ENCODE measurements around the gene UGT1A8.
"Not testable (repeated sequence)": the region's sequence is repeated elsewhere in the genome, so short reads cannot be mapped to it uniquely, and the experiment has no call there.

Gene UGT1A8

GRCh38 chr2:233588400-233588799, 29.0 kb upstream of the UGT1A8 start:
- Mint-ChIP-seq H3K4me3 (no peak overlapping the region), H3K4me1 (peaks cover 11% of the 10 kb centered on the region), H3K36me3 (ENCODE audit: low read depth) (peaks cover 9% of the 10 kb centered on the region), H3K27ac (no peak overlapping the region), H3K9me3 (peaks cover 12% of the 10 kb centered on the region), H3K27me3 (ENCODE audit: low read depth, poor library complexity) (peaks cover 6% of the 10 kb centered on the region)
- DNase-seq = no peak
- TF ChIP-seq, protein P1, sequence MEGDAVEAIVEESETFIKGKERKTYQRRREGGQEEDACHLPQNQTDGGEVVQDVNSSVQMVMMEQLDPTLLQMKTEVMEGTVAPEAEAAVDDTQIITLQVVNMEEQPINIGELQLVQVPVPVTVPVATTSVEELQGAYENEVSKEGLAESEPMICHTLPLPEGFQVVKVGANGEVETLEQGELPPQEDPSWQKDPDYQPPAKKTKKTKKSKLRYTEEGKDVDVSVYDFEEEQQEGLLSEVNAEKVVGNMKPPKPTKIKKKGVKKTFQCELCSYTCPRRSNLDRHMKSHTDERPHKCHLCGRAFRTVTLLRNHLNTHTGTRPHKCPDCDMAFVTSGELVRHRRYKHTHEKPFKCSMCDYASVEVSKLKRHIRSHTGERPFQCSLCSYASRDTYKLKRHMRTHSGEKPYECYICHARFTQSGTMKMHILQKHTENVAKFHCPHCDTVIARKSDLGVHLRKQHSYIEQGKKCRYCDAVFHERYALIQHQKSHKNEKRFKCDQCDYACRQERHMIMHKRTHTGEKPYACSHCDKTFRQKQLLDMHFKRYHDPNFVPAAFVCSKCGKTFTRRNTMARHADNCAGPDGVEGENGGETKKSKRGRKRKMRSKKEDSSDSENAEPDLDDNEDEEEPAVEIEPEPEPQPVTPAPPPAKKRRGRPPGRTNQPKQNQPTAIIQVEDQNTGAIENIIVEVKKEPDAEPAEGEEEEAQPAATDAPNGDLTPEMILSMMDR (IDR thresholded peaks at IDR 0.05) = no peak

DNA sequence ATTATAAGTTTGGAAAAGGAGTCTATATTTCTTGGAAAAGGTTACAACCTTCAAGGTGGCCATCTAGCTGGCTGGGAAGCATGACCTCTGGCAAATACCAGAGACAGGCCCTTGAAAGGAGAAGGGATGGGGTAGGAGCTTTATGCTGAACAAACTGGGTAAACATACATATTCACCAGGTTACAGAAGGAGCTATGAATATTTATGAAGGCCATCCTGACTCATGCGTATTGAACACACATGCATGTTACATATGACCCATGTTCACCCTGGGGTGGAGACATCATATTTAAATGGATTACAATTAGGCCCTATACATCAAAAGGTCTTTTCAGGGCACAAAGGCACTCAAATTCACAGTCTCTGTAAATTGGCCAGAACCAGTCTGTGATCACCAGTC, 24.7 kb upstream of the UGT1A8 start:
- not testable (repeated sequence) for DNase-seq; H3K36me3 Mint-ChIP-seq (ENCODE audit: low read depth); H3K27me3 Mint-ChIP-seq (ENCODE audit: low read depth, poor library complexity); H3K27ac Mint-ChIP-seq; H3K4me3 Mint-ChIP-seq; H3K9me3 Mint-ChIP-seq; H3K4me1 Mint-ChIP-seq

- H3K4me1 Mint-ChIP-seq = no peaks in the 10 kb centered on the region
- H3K27ac Mint-ChIP-seq = no peak overlapping the region
- DNase-seq = no peak
- no peaks in the 10 kb centered on the region for H3K36me3 Mint-ChIP-seq (ENCODE audit: low read depth)
- TF ChIP-seq, protein P1 (IDR thresholded peaks at IDR 0.05) = no peak
- peaks cover 5% of the 10 kb centered on the region for H3K9me3 Mint-ChIP-seq
- H3K27me3 Mint-ChIP-seq (ENCODE audit: low read depth, poor library complexity) = peaks cover 9% of the 10 kb centered on the region
- H3K4me3 Mint-ChIP-seq = no peak overlapping the region
Measured at GRCh38 chr2:233593201-233593600, 24.2 kb upstream of the UGT1A8 start.

DNA sequence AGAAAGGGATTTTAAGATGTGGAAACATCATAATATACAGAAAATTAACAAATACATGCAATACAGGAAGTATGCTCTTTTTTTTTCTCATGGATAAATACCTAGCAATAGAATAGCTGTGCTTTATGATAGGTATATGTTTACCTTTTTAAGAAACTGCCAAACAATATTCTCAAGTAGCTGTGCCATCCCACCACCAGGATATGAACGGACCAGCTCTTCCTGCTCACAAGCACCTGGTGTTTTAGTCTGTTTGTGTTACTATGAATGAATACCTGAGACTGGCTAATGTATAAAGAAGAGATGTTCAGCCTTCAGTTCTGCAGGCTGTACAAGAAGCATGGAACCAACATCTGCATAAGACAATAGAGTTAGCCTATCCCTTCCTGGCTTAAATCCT, 19.9 kb upstream of the UGT1A8 start:
- no peak for DNase-seq
- Mint-ChIP-seq H3K36me3 (ENCODE audit: low read depth) (no peaks in the 10 kb centered on the region), H3K27me3 (ENCODE audit: low read depth, poor library complexity) (peaks cover 27% of the 10 kb centered on the region), H3K4me3 (no peak overlapping the region), H3K27ac (no peak overlapping the region), H3K9me3 (peaks cover 10% of the 10 kb centered on the region), H3K4me1 (no peaks in the 10 kb centered on the region)
- TF ChIP-seq, protein P1 (IDR thresholded peaks at IDR 0.05) = no peak

DNA sequence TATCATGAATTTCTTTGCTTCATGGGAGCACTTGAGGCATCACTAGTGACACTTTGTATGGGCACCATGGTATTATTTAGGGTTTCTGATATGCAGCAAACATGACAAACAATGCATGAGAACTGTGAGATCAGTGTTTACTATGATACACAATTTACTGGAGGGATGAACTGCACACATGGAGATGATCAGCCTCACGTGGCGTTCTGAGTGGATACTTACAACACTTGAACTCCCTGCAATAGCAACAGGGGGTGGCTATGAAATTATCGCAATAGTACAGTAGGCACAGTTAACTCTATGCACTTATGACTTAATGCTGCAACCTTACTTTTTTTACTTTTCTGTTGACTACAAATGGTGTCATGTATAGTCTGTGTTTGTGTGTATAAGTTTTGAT, 18.5 kb upstream of the UGT1A8 start:
- Mint-ChIP-seq H3K4me1 (no peaks in the 10 kb centered on the region), H3K36me3 (ENCODE audit: low read depth) (no peaks in the 10 kb centered on the region), H3K4me3 (no peak overlapping the region), H3K9me3 (peaks cover 24% of the 10 kb centered on the region), H3K27me3 (ENCODE audit: low read depth, poor library complexity) (peaks cover 24% of the 10 kb centered on the region), H3K27ac (no peak overlapping the region)
- TF ChIP-seq, protein P1 (IDR thresholded peaks at IDR 0.05) = no peak
- no peak for DNase-seq

DNA sequence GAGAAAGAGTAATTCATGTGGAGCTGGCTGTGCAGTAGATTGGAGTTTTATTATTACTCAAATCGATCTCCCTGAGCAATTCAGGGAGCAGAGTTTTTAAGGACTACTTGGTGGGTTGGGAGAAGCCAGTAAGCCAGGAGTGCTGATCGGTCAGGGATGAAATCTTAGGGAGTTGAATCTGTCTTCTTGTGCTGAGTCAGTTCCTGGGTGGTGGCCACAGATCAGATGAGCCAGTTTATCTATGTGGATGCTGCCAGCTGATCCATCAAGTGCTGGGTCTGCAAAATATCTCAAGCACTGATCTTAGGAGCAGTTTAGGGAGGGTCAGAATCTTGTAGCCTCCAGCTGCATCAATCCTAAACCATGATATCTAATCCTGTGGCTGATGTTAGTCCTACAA, 17.0 kb upstream of the UGT1A8 start:
- DNase-seq = no peak
- Mint-ChIP-seq H3K27ac (no peak overlapping the region), H3K36me3 (ENCODE audit: low read depth) (no peaks in the 10 kb centered on the region), H3K27me3 (ENCODE audit: low read depth, poor library complexity) (peaks cover 27% of the 10 kb centered on the region), H3K4me3 (no peak overlapping the region), H3K9me3 (peaks cover 21% of the 10 kb centered on the region), H3K4me1 (no peaks in the 10 kb centered on the region)
- TF ChIP-seq, protein P1 (IDR thresholded peaks at IDR 0.05) = no peak

Data from nephron progenitor cell (in vitro differentiated cells).